ENCODE measurements around the gene ZNF584. TPM values are rescaled to one million over a fixed set of nuclear protein-coding genes. Genes with fewer than 3 reads are reported as not detected.
A peak's percentile ranks its signal among the peaks of the same experiment; 100 is the strongest.

ZNF584 gene
- total RNA-seq, 3 donors from 2014 or later (not counting 1 experiment from before 2014, with no cell fraction given), result 1.6 to 3.9 (median 2.8) TPM

DNA sequence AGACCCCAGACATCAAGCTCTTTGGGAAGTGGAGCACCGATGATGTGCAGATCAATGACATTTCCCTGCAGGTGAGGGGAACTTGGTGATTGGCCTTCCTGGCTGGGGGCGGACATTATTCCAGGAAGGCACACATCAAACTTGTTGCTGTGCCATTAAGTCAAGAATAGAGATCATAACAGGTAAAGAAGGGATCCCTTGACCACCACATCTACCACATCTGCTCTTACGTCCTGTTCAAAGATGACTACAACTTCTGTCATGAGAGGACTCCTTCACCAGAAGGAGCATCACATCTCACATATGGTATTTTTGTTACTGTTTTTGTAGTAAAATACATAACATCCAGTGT, 20.3 kb upstream of the ZNF584 start:
- Histone ChIP-seq H3K4me1 (ENCODE audit: control insufficient read depth, insufficient read depth, low read length) (peaks cover 30% of the 10 kb centered on the region), H3K9me3 (ENCODE audit: control insufficient read depth, insufficient read depth, low read length) (no peaks in the 10 kb centered on the region), H3K27me3 (ENCODE audit: control insufficient read depth, insufficient read depth, low read length) (no peaks in the 10 kb centered on the region), H3K36me3 (ENCODE audit: control insufficient read depth, insufficient read depth, low read length) (peaks cover 18% of the 10 kb centered on the region), H3K27ac (ENCODE audit: low read length) (peak overlapping the region; percentile 96), H3K4me3 (ENCODE audit: low read length) (peak overlapping the region; percentile 55)
- ATAC-seq (no peak), DNase-seq (no peak)
- Mint-ChIP-seq H3K36me3 (no peaks in the 10 kb centered on the region), H3K9me3 (no peaks in the 10 kb centered on the region), H3K27ac (peak overlapping the region; percentile 98), H3K27me3 (ENCODE audit: low read depth in 2 of 2) (no peaks in the 10 kb centered on the region), H3K4me3 (peak overlapping the region; percentile 97), H3K4me1 (peaks cover 14 to 37% of the 10 kb centered on the region in 2 donors)
- 83% methylated on average over 2 of the region's 3 CpGs for WGBS (ENCODE audit: insufficient coverage)
- TF ChIP-seq, protein P1, sequence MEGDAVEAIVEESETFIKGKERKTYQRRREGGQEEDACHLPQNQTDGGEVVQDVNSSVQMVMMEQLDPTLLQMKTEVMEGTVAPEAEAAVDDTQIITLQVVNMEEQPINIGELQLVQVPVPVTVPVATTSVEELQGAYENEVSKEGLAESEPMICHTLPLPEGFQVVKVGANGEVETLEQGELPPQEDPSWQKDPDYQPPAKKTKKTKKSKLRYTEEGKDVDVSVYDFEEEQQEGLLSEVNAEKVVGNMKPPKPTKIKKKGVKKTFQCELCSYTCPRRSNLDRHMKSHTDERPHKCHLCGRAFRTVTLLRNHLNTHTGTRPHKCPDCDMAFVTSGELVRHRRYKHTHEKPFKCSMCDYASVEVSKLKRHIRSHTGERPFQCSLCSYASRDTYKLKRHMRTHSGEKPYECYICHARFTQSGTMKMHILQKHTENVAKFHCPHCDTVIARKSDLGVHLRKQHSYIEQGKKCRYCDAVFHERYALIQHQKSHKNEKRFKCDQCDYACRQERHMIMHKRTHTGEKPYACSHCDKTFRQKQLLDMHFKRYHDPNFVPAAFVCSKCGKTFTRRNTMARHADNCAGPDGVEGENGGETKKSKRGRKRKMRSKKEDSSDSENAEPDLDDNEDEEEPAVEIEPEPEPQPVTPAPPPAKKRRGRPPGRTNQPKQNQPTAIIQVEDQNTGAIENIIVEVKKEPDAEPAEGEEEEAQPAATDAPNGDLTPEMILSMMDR (IDR thresholded peaks at IDR 0.05), result no peak
- intact Hi-C loops (cut with micrococcal nuclease), result loop anchor here (10.0 kb wide), 1 partner anchor 203 kb away; the partner anchor contains the start of gene ZNF274

- Mint-ChIP-seq H3K4me1 (peaks cover under 1 to 12% of the 10 kb centered on the region in 2 donors), H3K36me3 (peaks cover 8% of the 10 kb centered on the region), H3K27ac (no peak overlapping the region), H3K27me3 (ENCODE audit: low read depth in 2 of 2) (peaks cover 0 to 14% of the 10 kb centered on the region in 2 donors), H3K9me3 (no peaks in the 10 kb centered on the region), H3K4me3 (no peak overlapping the region)
- Histone ChIP-seq H3K4me3 (ENCODE audit: low read length) (no peak overlapping the region), H3K36me3 (ENCODE audit: control insufficient read depth, insufficient read depth, low read length) (peaks cover 35% of the 10 kb centered on the region), H3K9me3 (ENCODE audit: control insufficient read depth, insufficient read depth, low read length) (no peaks in the 10 kb centered on the region), H3K4me1 (ENCODE audit: control insufficient read depth, insufficient read depth, low read length) (peaks cover 4% of the 10 kb centered on the region), H3K27me3 (ENCODE audit: control insufficient read depth, insufficient read depth, low read length) (peaks cover 10% of the 10 kb centered on the region), H3K27ac (ENCODE audit: low read length) (no peak overlapping the region)
- intact Hi-C loops (cut with micrococcal nuclease), result no loop called here
- TF ChIP-seq, protein P1 (IDR thresholded peaks at IDR 0.05), result no peak
- DNase-seq (no peak), ATAC-seq (no peak)
- WGBS (ENCODE audit: insufficient coverage), result 95% methylated on average over 26 of the region's 26 CpGs
Observed at GRCh38 chr19:58392945-58393724, 15.3 kb upstream of the ZNF584 start.

GRCh38 chr19:58393725-58394033, 14.8 kb upstream of the ZNF584 start:
- Histone ChIP-seq H3K36me3 (ENCODE audit: control insufficient read depth, insufficient read depth, low read length) (peaks cover 34% of the 10 kb centered on the region), H3K4me3 (ENCODE audit: low read length) (no peak overlapping the region), H3K9me3 (ENCODE audit: control insufficient read depth, insufficient read depth, low read length) (no peaks in the 10 kb centered on the region), H3K27ac (ENCODE audit: low read length) (no peak overlapping the region), H3K4me1 (ENCODE audit: control insufficient read depth, insufficient read depth, low read length) (peaks cover 3% of the 10 kb centered on the region), H3K27me3 (ENCODE audit: control insufficient read depth, insufficient read depth, low read length) (peaks cover 10% of the 10 kb centered on the region)
- Mint-ChIP-seq H3K27me3 (ENCODE audit: low read depth in 2 of 2) (peaks cover 0 to 16% of the 10 kb centered on the region in 2 donors), H3K27ac (no peak overlapping the region), H3K9me3 (no peaks in the 10 kb centered on the region), H3K4me3 (no peak overlapping the region), H3K36me3 (peaks cover 8% of the 10 kb centered on the region), H3K4me1 (peaks cover 0 to 10% of the 10 kb centered on the region in 2 donors)
- ATAC-seq, result no peak
- intact Hi-C loops (cut with micrococcal nuclease), result no loop called here
- DNase-seq, result no peak
- 97% methylated on average over 4 of the region's 4 CpGs for WGBS (ENCODE audit: insufficient coverage)
- TF ChIP-seq, protein P1 (IDR thresholded peaks at IDR 0.05), result no peak

GRCh38 chr19:58394821-58395219, 13.6 kb upstream of the ZNF584 start:
- TF ChIP-seq, protein P1 (IDR thresholded peaks at IDR 0.05), result no peak
- Mint-ChIP-seq H3K4me3 (no peak overlapping the region), H3K4me1 (peaks cover 0 to 4% of the 10 kb centered on the region in 2 donors), H3K9me3 (no peaks in the 10 kb centered on the region), H3K36me3 (peaks cover 8% of the 10 kb centered on the region), H3K27me3 (ENCODE audit: low read depth in 2 of 2) (peaks cover 0 to 20% of the 10 kb centered on the region in 2 donors), H3K27ac (no peak overlapping the region)
- Histone ChIP-seq H3K27me3 (ENCODE audit: control insufficient read depth, insufficient read depth, low read length) (peaks cover 10% of the 10 kb centered on the region), H3K4me3 (ENCODE audit: low read length) (no peak overlapping the region), H3K36me3 (ENCODE audit: control insufficient read depth, insufficient read depth, low read length) (peaks cover 29% of the 10 kb centered on the region), H3K9me3 (ENCODE audit: control insufficient read depth, insufficient read depth, low read length) (no peaks in the 10 kb centered on the region), H3K27ac (ENCODE audit: low read length) (no peak overlapping the region), H3K4me1 (ENCODE audit: control insufficient read depth, insufficient read depth, low read length) (peaks cover 3% of the 10 kb centered on the region)
- no peak for ATAC-seq
- 94% methylated on average over 2 of the region's 3 CpGs for WGBS (ENCODE audit: insufficient coverage)
- DNase-seq, result no peak
- intact Hi-C loops (cut with micrococcal nuclease), result no loop called here

All from natural killer cell (primary cell).